ENCODE results near the gene SLC37A4.
"Not testable (repeated sequence)": the region's sequence is repeated elsewhere in the genome, so short reads cannot be mapped to it uniquely, and the experiment has no call there.

The SLC37A4 gene

DNA sequence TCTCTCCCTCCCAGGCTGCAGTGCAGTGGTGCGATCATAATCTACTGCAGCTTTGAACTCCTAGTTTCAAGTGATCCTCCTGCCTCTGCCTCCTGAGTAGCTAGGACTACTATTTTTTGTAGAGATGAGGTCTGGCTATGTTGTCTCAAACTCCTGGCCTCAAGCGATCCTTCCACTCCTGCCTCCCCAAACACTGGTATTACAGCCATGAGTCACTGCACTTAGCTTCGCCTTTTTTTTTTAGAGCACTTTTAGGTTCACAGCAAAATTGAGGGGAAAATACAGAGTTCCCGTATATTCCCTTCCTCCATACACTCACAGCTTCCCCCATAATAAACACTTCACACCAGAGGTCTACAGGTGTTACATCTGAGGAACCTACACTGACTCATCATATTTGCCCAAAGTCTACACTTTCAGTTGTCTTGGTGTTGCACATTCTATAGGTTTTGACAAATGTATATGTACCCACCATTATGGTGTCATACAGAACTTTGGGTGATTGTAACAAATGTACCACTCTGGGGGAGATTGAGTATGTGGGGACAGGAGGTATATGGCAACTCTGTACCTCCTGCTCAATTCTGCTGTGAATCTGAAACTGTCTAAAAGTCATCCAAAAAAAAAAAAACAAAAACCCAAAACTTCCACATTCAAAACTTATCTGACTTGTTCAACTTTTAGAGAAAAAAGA lies 11.3 kb upstream of the SLC37A4 start:
- DNase-seq, result no peak

DNA sequence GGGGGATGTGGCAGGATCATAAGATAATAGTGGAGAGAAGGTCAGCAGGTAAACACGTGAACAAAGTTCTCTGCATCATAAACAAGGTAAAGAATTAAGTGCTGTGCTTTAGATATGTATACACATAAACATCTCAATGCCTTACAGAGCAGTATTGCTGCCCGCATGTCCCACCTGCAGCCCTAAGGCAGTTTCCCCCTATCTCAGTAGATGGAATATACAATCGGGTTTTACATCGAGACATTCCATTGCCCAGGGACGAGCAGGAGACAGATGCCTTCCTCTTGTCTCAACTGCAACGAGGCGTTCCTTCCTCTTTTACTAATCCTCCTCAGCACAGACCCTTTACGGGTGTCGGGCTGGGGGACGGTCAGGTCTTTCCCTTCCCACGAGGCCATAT lies 8.8 kb upstream of the SLC37A4 start:
- not testable (repeated sequence) for DNase-seq

DNA sequence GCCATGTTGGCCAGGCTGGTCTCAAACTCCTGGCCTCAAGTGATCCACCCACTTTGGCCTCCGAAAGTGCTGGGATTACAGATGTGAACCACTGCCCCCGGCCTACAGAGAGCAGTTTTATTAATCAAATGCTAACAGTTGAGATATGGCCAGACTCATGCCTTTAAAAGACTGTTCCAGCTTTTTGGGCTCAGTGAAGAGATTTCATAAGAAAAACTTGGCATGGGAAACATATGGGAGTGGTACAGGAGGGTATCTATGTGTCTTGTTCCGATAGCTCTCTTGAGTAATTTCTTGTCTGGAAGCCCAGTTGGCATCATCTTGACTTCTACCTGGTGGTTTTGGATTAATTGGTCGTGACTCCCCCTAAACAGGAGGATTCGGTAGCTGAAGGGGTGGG lies 8.2 kb upstream of the SLC37A4 start:
- no peak for DNase-seq

DNA sequence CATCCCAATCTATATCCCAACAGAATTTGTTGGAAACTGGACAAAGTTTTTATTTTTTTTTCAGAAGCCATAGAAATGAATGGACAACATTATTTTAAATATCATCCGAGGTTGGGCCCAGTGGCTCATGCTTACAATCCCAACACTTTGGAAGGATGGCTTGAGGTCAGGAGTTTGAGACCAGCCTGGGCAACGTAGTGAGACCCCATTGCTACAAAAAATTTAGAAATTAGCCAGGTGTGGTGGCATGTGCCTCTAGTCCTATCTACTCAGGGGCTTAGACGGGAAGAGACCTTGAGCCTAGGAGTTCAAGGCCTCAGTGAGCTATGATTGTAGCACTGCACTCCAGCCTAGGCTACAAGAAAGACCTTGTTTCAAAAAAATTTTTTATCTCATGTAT lies 4.1 kb upstream of the SLC37A4 start:
- no peak for DNase-seq

DNA sequence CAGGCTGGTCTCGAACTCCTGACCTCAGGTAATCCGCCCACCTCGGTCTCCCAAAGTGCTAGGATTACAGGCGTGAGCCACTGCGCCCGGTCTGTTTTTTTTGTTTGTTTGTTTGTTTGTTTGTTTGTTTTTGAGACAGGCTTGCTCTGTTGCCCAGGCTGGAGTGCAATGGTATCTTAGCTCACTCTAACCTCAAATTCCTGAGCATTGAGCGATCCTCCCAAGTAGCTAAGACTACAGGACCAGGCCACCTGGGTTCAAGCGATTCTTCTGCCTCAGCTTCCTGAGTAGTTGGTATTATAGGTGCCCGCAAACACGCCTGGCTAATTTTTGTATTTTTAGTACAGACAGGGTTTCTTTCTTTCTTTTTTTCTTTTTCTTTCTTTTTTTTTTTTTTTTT lies 2.7 kb upstream of the SLC37A4 start:
- not testable (repeated sequence) for DNase-seq

DNA sequence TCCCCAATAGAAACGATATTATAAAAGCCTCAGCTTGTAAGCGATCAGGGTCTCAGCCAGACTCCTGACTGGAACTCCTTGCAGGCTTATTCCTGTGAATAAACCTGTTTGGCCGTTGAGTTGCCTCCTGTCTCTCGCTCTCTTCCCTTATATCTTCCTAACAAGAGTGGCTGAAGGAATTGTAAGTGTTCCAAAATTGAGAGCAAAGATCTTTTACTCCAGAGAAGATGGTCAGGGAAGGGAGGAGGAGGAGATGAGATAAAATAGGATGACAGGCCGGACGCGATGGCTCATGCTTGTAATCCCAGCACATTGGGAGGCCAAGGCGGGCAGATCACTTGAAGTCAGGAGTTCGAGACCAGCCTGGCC lies 1.2 kb upstream of the SLC37A4 start:
- no peak for DNase-seq

DNA sequence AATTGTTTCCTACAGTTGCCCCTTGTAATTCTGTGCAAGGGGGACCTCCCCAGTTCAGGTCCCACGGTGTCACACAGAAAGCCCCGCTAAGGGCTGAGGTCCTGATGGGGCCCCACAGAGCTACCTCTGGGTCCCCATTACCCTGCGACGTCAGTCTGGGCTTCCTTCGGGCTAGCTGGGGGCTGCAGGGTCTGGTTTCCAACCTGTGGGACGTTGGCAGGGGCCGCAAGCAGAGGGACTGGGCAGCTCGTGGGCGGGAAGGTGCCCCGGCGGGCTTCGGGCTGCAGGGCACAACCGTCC lies 698 bp downstream of the SLC37A4 start:
- no peak for DNase-seq

DNA sequence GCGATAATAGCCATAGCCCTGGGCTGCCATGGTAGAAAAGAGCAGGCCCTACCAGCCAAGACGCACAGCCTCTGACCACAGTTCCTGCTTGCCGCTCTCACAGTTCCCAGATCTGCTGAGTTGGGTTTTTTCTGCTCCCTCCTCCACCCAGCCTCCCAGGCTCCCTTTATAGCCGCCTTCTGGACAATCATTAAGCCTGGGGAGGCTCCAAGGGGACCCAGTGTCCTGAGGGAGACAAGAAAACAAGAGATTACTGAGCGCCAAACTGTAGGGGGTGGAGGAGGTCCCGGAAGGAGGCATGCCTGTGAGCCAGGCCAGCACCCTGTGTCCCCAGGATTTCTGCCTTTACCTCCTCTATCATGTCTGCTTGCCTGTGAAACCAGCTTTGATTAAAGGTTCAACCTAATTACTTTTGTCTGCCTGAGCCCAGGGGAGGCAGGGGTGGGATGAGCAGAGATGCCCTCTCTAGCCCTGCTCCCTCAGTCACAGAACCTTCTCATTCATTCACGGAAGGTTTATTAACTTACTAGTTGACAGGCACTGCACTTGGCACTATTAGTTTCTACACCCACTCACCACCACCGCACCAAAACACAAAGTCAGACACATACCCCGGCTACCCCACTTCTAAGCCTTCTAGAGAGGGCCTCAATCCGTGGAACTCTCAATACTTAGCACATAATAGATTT lies 1.2 kb downstream of the SLC37A4 start:
- no peak for DNase-seq

DNA sequence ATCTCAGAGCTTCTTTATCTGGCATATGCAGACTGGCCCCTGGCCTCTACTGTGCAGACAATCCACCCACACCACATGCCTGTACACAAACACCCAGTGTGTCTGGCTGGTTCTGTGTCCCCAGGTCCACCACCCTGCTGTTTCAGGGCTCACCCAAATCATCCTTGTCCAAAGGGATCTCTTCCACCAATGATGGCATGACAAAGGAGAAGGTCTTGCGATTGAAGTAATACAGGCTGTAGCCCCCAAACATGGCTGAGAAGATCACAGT lies 1.7 kb downstream of the SLC37A4 start:
- no peak for DNase-seq

DNA sequence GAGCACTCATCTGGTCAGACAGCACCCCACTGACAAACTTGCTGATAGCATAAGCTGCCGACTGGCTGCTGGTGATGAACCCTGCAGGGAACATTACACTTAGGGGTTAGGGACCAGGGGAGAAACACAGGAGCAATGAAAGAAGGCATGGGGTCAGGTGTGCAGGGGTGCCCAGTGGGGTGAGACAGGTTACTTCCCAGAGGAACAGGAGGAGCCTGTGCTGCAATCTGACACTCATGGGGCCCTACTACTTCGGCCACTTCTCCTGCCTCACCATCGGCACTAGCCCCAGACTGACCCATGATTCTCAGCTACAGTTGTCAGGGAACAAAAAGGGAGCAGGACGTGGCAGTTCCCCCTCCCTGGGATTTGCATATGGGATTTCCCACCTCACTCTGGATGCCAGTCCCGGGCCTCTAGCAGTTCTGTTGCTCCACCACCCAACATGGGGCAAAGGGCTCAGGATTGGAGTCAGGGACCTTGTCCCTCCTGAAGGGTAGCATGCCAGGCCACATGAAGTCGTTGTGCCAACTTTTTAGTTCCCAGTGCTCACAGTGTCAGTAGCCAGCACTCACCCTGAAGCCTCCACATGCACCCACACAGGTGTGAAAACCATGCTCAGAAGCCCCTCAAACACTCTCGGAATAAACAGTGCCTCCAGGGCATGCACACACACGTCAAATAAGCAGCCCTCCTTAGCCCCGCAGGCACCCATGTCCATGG lies 2.2 kb downstream of the SLC37A4 start:
- no peak for DNase-seq

DNA sequence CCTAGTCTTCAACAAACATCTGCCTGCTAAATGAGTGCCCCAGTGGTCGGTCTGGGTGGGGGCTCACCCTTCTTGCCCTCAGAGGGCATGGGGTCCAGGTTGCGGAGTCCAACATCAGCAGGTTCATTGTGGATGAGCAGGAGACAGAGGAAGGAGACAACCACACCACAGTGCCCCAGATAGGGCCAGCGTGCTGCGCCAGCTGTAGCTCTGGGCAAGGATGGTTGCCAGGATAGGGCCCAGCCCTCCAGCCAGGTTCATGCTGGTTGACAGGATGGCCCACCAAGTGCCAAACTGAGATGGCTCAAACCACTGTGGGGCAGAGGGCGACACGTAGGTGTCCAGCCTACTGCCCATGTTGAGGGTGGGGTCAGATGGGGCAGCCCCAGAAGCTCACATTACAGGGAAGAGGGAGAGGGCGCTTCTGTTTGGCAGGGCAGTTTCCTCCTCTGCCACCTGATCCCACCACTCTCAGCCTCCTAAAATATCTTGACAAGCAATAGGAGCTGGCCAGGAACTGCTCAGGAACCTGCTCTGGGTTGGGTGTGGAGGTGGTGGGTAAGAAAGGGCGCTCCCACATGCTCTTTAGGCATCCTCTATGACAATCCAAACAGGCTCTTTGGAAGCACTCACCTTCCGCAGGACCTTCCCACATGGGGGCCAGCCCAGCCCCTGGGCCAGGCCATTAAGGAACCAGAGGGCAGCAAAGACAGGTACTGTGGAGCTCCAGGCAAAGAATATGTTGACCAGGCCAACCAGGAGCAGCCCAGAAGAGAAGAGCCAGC lies 2.9 kb downstream of the SLC37A4 start:
- DNase-seq, result no peak

DNA sequence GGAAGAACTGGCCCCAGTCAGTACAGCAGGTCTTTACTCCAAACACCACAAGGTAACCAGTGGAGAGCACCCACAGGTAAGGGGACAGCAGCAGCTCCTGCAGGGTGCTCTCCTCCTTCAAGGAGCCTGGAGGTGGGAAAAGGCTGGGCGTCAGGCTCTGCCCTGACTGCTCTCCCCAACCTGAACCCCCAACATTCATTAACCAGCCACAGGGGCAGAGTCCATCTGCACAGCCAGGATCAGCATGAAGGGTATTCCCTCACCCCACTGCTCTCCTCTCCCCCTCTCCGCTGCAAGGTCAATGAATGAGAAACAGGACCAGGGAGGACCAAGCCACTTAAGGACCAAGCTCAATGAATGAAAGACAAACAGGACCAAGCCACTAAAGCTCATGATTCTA lies 3.7 kb downstream of the SLC37A4 start:
- no peak for DNase-seq

DNA sequence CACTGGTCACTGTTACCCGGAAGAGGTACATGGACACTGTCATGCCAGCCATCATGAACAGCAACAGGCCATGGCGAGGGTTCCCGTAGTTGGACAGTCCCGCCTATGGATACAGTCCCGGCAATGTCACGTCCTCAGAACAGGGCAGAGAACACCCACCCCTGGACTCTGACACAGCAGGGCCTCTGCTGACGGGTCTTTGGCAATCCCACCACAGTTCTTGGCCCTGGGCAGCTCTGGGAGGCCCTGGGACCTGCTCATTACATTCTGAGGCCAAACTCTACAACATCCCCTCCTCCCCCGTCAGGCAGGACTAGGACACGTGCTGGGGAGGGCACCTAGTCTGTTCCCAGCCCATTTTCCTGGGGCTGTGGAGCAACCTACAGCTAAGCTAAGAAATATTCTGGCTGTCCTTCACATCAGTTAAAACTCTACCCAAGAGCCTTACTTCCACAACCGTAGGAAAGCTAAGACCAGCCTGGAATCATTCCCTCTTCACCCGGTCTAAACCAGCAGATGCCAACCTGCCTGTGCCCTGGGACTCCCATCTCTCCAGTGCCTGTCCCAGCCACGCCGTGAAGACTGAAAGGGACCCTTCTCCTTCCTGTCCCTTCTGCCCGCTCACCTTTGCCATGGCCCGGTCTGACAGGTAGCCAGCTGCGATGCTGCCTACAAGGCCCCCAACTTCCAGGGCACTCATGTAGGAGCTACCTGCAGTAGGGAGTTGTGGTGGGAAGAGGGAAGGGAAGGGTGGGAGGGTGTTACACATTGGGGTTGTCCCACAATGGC lies 4.5 kb downstream of the SLC37A4 start:
- no peak for DNase-seq

DNA sequence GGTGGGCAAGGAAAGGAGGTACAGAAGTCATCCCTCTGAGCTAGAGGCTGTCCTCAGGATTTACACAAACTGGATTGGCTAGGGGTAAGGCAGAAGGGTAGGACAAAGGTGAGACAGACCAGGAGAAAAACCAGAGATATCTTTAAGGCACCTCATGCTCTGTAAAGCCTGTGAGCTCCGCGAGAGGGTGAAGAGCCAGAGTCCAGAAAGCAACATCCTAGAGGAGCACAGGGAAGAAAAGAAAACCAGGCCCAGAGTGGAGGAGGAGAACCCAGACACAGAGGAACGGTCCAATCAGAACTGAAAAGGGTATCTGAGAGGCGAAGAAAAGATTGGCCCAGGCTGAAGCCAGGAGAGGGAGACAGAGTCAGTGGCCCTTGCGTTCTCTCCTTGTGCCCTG lies 5.1 kb downstream of the SLC37A4 start:
- DNase-seq, result no peak

DNA sequence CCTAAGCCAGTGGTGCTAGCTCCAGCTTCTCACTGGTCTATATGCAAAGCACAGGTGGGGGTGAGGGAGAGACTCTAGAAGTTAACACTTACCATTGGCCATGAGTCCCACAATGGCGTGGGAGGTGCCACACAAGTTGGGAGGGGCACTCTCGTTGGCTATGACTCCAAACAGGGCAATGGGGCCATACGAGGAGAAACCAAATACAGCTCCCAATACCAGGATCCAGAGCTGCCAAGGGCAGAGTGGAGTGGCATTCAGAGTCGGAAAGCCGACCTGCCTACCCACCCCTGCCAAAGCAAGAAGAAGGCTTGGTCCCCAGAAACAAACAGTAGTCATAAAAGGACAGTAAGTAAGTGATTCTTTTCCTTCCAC lies 5.6 kb downstream of the SLC37A4 start:
- DNase-seq, result no peak

DNA sequence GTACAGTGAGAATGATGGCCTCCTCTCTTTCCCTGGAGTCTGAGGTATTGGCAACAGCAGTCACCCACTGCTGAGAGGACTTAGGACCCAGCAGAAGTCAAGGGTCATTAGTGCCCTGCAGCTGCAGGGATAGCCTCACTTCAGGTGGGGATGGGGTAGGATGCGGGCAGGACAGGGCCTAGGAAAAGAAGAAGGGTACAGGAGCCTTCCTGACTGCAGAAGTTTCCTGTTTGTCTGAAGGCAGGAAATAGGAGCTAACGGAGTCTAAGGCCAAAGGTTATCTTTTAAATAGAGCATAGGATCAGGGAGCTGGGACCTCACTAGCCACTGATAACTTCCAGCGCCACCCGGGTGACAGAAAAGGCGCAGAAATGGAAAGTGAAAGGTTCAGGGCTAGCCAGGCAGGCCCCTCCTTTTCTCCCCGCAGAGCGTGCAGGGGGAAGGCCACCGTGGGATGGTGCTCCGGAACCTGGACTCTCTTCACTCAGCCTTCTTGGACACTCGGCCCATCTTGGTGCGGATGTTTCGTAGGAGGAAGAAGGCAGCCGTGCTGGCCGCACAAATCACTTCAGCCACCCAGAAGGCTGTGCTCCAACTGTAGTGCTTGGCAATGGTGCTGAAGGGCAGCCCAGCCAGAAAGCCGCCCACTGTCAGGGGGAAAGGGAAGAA lies 6.1 kb downstream of the SLC37A4 start:
- no peak for DNase-seq

DNA sequence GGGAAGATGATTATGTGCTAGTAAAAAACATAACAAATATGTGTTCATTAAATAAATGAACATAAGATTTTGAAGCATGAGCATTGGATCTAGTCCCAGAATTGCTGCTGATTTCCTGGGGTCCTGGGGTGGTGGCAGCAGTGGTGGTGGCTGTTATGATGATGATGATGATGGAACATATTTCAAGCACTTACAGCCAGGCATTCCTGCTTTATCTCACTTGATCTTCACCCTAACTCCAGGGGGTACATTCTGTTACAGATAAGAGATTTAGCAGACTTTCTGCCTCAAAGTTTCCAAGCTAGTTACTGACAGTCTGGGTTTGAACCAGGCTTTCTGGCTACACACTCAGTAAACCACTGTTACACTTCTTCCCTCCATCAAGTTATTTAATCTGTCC lies 6.9 kb downstream of the SLC37A4 start:
- no peak for DNase-seq

DNA sequence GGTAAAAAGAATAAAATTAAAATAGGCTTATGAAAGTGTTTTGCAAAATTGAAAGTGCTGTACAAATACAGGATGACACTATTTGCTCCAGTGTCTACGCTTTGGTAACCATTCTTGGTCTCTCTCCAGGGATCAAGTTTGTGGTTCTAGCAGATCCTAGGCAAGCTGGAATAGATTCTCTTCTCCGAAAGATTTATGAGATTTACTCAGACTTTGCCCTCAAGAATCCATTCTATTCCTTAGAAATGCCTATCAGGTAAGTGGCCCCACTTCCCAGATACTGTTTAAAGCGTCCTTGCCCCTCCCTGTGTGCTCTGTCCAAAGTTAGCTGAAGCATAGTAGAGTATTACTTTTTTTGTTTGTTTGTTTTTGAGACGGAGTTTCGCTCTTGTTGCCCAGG lies 9.0 kb downstream of the SLC37A4 start:
- no peak for DNase-seq

DNA sequence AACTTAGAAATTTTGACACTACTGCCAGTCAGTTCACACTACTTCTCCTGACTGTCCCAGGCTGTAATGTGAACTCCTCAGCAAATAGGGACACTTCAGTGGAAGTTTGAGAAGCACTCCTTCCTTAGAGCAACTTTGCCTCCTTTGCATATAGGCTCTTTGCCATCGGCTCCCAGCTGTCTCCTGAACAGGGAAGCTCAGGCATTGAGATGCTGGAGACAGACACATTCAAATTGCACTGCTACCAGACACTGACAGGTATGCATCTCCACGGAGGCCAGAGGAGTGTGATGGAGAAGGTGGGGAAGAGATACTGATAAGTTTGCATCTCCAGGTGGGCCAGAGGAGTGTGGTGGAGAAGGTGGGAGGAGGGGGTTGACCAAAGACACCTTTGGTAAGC lies 10.7 kb downstream of the SLC37A4 start:
- DNase-seq, result no peak

DNA sequence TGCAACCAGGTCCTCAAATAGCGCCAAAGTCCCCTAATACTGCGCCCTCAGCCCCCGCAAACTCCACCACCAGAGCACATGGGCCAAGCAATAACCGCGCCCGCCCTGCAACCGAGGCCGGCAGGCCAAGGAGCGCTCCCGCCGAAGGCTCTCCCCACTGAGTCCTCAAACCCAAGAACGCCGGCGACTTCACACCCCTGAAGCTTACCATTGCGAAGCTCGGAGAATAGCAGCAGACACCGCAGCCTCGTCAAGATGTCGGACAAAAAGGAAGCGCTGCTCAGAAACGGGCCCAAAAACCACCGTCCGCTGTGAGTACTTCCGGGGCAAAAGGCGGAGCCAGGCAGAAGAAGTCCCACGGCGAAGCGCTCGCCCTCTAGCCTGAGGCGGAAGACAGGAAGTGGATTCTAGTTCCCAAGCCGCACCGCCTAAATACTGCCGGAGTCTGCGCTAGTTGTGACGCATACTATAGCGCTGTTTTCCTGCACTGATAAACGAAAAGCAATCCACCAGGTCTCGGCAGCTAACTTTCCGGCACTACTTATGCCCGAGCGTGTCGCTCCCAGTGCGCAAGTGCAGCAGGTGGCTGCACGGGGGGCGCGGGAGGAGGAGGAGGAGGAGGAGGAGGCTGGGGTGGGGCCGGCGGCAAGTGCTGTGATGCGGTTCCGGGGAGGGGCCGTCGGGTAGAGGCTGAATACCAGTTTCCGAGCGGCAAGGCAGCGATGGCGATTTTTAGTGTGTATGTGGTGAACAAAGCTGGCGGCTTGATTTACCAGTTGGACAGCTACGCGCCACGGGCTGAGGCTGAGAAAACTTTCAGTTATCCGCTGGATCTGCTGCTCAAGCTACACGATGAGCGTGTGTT lies 12.4 kb downstream of the SLC37A4 start, which contains the start of the genes RPS25 and TRAPPC4:
Gene RPS25, minus strand, starts transcription at position 270 of the 865 bp plus-strand sequence. Its CDS starts 59 bp downstream, at position 211.
Gene TRAPPC4, plus strand, starts transcription at position 693 of the 865 bp plus-strand sequence. Its CDS starts 30 bp downstream, at position 723.
- peak; percentile 83 for DNase-seq

DNA sequence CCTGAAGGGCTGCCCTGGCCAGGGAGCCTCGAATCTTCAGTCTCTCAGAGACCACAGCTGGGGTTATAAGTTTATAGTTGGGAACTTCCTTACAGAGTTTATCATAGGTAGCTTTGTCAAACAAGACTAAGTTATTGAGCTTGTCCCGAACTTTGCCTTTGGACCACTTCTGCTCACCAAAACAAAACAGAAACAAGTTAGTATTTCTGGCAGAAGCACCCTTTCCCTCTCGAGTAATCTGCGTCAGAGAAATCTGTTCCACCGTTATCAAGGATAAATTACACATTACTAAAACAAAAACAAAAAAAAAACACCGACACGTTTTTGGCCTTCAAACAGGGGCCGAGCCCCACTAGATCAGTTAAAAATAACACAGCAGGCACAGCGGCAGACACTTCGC lies 13.3 kb downstream of the SLC37A4 start:
- not testable (repeated sequence) for DNase-seq
